Measurements from ENCODE around the gene TESMIN.

GRCh38 chr11:68721075-68721474 lies 30.2 kb downstream of the TESMIN start:
- TF ChIP-seq EZH2 (conservative IDR thresholded peaks at IDR 0.05; ENCODE audit: low read depth, low read length) (no peak), CTCF (CRISPR knock-in tag; IDR thresholded peaks at IDR 0.05) (no peak), ZSCAN20 (CRISPR knock-in tag; IDR thresholded peaks at IDR 0.05; ENCODE audit: borderline replicate concordance) (no peak), ZNF331 (CRISPR knock-in tag; IDR thresholded peaks at IDR 0.05) (no peak), SMC3 (IDR thresholded peaks at IDR 0.05; ENCODE audit: low read length) (no peak), RNF219 (CRISPR knock-in tag; IDR thresholded peaks at IDR 0.05) (no peak), ZSCAN9 (CRISPR knock-in tag; IDR thresholded peaks at IDR 0.05; ENCODE audit: borderline replicate concordance) (no peak), ZSCAN29 (CRISPR knock-in tag; conservative IDR thresholded peaks at IDR 0.05) (no peak), REST (IDR thresholded peaks at IDR 0.05; ENCODE audit: borderline replicate concordance in 1 of 2, low read depth in 1 of 2, low read length in 2 of 2) (no peak)

Measured in HepG2 (cell line).